HG02642 (cell line): Measurements from ENCODE around the gene CLCN3.
"Not testable (repeated sequence)": the region's sequence is repeated elsewhere in the genome, so short reads cannot be mapped to it uniquely, and the experiment has no call there.

ENCODE experiments used
- ATAC-seq: cut with Tn5 transposase; IDR thresholded peaks from one replicate; pipeline ENCODE4 v1.9.1; 2021; ENCODE audit warnings: mild to moderate bottlenecking; ENCODE audit not compliant: unreplicated experiment, poor library complexity

The CLCN3 gene

DNA sequence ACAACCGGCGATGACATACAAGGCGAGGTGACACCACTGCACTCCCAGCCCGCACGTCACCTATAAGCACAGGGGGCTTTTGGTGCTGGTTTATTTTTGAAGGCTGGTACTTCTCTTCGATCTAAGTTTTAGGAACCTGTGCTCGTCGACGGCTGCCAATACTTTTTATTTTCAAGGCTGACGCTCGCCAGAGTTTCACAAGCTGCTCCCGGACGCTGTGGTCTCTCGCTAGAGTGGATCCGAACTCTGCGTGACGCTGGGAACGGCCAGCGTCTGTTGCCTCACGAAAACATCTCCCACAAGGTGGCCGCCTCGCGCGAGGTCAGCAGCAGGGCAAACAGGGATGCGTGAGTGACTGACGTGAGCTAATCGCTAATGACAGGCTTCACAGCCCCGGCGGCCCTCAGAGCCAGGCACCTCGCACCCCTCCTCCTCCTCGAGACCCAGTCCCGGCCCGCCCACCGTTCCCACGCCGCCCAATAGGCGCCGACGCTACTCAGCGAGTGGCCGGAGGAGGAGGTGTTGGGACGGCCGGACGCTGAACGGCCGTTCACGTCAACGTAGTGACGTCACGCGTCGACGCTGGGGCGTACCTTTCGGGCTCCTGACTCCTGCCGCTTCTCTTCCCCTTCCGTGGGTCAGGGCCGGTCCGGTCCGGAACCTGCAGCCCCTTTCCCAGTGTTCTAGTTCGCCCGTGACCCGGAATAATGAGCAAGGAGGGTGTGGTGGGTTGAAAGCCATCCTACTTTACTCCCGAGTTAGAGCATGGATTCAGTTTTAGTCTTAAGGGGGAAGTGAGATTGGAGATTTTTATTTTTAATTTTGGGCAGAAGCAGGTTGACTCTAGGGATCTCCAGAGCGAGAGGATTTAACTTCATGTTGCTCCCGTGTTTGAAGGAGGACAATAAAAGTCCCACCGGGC lies at the start of gene CLCN3:
CLCN3 (plus strand) TSS at position 621 of the 922 bp plus-strand sequence. CDS start 15,351 bp downstream, outside the sequence.
- peak; percentile 98 for ATAC-seq

DNA sequence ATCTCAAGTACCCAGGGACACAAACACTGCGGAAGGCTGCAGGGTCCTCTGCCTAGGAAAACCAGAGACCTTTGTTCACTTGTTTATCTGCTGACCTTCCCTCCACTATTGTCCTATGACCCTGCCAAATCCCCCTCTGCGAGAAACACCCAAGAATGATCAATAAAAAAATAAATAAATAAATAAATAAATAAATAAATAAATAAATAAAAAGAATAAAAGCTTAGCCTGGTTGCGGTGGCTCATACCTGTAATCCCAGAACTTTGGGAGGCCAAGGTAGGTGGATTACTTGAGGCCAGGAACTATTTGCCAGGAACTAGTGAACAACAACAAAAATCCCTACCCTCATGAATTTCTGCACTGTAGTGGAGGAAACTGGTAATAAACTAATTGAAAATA lies 49.4 kb upstream of the CLCN3 start:
- ATAC-seq: not testable (repeated sequence)

DNA sequence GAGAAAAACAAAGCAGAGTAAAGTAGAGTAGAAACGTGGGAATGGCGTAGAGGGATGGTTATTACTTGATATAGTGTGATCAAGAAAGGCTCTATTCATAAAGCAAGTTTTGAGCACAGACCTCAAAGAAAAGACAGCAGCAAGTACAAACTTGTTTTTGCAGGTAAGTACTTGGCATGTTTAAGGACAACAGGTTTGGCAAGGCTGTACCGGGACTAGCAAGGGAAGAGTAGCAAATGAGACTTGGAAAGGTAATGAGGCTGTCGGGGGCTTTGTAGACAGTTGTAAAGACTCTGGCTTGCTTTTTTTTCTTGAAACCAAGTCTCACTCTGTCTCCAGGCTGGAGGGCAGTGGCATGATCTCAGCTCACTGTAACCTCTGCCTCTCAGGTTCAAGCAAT lies 48.9 kb upstream of the CLCN3 start:
- no peak for ATAC-seq

DNA sequence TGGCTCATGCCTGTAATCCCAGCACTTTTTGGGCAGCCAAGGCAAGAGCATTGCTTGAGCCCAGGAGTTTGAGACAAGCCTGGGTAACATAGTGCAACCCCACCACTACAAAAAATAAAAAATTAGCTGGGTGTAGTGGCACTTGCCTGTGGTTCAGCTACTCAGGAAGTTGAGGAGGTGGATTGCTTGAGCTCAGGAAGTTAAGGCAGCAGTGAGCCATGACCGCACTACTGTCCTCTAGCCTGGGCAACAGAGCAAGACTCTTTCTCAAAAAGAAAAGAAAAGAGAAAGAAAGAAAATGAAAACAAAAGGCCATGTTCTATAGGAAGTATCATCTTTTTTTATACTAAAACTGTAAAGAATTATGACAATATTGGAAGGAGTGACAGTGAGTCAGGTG lies 46.5 kb upstream of the CLCN3 start:
- ATAC-seq: no peak

DNA sequence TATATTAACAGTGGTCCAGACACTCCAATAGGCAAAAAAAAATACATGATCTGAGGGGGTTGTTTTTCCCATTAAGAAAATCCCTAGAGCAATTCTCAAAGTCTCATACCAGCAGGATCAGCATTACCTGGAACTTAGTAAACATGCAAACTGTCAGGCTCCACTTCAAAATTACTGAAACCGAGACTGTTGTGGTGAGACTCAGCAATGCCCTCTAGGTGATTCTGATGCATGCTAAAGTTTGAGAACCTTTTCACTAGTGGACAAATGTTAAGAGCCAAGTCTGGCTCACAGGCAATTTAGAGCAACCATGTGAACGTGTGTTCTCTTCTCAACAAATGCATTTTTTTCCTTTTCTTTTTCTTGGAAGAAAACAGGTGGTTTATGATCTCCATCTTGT lies 38.2 kb upstream of the CLCN3 start:
- ATAC-seq: peak; percentile 86

DNA sequence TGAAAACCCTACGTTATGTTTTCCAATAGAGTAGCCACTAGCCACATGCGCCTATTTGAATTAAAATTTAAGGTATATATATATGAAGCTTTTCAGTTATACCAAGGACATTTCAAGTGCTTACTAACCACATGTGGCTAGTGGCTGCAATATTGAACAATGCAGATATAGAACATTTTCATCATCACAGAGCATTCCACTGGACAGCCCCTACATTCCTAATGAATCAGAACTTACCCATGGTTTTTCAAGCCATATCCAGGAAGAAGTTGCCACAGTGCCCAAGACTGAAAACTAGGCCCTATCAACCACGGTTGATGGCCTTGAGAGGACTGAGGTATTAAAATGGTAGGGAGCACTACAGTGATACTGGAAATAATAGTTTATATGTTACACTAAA lies 37.7 kb upstream of the CLCN3 start:
- peak; percentile 12 for ATAC-seq

DNA sequence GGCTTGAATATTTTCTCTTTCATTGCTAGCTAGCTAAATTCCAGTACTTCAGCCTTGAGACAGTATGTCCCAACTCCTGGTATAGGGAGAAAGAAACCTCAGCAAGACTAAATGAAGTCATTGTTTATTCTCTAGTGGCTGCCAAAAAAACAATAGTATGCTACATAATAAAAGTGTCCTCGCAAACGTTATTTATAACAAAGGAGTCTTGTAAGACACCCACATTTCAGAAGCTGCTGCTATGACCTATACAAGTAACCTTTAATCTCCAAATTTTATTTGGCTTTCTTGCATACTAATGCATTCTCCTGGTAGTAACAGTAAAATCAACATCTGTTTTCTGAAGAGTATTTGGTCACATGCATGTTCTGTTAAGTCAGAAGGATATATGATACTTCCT lies 36.8 kb upstream of the CLCN3 start:
- ATAC-seq: no peak

DNA sequence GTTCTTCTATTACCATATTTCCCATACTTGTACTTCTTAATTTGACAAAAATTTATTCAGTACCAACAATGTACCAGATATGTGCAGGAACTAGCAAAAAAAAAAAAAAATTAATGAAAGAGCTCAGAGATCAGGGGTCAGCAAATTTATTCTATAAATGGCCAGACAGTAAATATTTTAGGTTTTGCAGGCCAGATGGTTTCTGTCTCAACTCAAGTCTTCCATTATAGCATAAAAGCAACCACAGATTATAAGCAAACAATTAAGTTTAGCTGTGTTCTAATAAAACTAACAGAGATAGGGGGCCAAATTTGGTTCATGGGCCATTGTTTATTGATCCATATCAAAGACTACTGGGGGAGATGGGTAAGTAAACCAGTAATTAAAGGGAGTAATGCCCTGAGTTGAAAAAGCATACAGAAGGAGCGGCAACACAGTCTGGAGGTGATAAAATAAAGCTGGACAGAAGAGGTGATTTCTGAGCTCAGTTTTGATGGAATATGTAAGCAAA lies 27.3 kb upstream of the CLCN3 start:
- no peak for ATAC-seq

DNA sequence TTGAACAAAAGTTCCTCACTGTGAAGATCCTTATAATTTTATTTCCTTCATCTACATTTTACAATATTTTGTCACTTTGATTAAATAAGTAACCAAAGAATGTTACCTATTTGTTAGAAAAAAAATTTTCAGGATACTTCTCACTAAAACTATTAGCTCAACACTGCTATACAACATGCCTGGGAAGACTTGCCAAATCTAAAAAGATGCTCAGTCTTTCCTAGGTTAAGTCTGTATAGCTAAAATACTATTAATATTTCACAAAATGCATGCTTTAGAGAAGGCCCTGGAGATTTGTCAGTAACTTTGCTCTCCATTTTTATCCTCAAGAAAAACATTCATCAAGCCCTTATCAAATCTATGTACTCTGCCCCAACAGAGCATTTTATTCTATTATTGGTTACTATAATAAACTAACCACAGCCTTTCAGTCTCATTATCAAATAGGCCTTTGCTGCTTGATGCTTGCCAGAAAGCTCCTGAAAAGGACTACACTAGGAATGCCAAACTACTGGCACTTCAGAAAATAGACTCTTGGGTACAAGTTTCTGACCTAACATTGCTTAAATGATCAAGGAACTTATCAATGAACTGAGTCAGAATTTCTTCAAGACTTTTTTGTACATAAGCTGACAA lies 25.7 kb upstream of the CLCN3 start:
- no peak for ATAC-seq

DNA sequence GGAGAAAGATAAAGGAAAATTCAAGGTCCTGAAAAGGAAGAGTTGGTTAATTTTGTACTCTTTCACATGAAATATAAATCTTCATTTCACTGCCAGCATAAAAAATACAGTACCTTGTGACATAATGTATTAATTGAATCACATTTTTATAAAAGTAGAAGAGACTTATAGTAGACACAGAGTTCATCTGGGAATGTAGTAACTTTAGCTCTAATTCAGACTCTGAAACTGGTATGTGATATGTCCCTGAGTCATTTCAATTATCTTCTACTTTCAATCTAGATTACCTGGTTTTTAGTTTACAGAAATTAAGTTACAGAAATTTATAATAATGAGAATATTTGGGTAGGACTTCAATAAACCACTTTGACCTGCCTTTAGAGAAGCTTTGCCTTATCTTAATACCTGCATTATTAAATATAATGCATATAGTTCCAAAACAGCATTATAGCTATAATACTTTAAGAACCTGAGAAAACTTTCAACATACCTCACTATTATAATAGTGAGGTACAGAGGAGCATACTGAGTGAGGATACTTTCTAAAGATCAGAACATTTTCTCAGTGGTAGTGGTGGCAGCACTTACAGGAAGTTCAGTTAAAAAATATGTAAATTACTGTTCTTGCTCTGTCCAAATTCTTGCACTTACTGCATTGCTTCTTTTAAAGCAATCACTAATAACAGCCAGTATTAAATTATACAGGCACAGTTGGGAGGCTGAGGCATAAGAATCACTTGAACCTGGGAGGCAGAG lies 19.2 kb upstream of the CLCN3 start:
- ATAC-seq: no peak

DNA sequence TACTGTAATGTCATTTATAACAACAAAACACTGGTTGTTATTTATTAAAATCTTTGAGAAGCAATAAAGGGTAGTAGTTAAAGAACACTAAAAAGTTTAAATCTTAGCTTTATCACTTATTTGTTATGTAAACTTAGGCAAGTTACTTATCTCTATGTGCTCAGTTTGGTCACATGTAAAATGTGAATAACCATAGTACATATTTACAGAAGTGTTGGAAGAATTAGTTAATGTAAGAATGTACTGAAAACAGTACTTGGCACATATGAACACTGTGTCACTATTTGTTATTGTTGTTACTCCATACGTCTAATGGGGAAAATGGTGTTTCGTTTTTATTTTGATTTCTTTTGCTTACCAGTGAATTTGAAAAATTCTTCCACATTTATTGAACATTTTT lies 17.1 kb upstream of the CLCN3 start:
- no peak for ATAC-seq

DNA sequence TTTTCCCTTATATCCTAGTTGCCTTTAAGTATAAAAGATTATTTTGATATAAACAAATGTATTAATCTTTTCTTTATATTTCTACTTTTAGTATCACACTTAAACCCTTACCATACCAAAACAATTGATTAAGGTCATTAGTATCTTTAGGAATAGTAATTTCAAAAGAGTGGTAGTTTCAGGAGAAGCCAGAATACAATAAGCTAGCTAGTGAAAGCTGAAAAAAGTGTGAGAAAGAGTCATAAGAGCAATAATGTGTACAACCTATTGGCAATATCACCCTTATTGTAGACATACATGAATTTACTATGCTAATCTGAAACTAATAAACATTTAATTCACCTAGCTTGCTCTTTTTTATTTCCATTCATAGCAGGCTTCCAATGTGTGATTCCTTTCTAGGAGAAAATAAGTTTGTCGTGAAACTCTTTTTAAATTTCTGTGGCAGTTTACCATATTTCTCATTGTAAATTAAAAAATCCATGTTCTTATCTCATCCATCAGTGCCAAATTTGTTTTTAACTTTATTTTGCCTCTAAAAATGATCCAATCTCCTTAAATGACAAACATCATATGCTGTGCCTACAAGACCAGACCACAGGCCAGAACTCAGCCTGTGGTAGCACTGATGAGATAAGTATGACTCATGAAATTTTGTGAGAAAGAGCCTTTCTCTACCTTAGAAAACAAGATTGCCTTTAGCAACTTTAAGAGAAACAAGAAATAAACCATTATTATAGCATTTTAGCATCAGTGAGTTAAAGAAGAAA lies 16.1 kb upstream of the CLCN3 start:
- peak; percentile 75 for ATAC-seq

DNA sequence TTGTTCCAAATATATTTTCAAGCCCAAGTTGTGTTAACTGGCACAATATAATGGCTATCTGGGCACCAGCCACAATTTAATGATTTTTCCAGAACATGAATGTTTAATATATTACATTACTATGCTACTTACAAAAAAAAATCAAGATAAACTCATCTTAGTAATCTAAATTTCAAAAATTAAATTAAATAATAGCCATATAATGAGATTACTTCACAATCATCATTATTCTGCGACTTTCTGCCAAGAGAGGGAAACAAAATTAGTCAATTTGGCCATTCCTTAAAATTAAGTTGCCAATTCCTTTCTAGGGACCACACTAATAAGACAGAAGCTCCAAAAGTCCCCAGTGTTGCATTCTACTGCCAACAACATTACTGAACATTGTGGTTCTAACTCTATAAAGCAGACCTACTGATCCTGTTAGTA lies 15.5 kb upstream of the CLCN3 start:
- ATAC-seq: no peak

DNA sequence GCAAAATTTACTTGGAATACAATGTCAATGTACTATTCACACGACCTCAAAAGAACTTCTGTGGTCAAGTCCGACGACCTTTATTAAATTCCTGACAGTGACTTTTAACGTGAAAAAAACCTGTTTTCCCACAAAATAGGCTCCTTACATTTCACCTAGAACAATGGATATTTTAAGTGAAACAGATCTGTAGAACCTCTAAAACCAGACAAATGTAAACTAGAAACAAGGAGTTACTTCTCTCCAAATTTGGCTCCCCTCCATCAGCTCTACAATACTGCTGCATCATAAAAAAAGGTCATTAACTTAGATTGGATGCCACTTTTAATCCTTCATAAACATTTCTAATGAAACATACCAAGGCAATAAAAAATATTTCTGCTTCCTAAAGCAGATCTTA lies 9.2 kb upstream of the CLCN3 start:
- ATAC-seq: no peak

DNA sequence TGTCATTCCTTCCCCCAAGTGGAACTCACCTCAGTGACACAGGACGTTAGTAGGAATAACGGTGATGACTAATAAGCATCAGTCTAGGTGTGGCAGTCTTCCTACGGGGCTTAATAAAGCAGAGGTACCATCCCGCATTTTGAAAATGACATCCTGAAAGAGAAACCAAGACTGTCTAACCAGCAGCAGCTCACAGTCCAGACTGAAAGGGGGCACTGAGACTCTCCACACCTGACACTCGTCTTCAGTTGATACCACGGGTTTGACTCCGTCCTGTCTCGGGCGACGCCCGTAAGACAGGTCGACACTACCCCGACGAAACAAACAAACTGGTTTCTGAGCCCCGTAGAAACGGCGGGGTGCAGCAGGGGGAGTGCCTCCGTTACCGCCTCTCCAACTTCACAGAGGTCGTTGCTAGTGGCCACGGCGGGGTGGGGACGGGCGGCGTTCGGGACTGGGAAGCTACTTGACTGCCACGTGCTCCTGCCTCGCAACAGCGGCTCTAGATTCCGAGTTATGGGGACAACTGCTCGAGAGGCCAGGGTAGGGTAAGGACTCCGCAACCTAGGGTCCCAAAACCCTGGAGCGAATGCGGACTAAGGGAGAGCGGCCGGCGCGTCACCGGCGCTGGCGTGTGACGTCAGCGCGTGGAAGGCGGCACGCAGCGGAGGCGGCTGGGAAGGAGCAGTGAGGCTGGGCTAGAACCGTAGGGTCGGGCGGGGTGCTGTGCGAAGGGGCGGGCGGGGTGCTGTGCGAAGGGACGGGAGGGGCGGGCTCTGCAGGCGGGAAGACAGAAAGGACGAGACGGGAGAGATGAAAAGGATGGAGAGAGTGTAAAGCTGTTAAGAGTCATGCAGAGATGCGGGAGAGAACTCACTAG lies 8.1 kb upstream of the CLCN3 start, which contains the start of gene NEK1:
NEK1 (minus strand) TSS at position 593 of the 880 bp plus-strand sequence. CDS start 9,953 bp downstream, outside the sequence.
- ATAC-seq: peak; percentile 97

DNA sequence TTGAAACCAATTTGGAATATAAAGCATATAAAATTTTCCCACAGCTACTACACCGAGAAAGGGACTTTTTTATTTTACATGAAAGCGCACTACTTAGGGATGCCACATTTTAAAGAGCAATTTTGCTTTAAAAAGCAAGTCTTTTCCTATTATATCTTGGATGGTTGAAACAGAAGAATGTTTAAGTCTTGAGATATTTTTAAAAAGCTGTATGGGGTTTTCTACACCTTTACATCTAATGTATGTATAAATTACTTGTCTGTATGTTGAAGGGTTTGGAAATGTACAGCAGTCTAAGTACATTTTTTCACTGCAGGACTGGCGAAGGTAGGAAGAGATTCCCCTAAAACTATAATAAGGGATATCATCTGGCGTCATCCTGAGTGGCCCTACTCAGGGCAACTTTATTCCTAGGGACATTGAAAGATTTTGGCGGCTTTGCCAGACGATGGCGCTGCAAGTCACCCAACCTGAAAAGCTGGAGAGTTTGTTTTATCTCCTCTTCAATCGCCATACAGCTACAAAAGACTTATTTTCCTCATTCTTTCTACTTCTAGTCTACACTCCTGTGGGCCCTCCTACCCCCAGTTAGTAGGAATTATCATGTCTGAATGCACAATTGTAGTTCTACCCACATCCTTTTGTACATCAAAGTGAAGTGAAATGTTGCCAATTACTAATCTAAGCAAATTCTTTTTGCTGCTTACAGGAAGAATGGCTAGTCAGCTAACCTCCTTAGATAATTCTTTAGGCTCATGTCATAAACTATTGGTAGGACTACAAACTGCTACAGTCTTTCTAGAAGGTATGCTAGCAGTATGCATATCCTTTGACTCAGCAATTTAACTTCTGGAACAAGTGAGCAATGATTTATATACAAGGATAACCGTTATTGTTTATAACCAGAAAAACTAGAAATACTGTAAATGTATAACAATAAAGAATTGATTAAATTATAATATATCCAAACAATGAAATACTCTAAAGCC lies 7.2 kb upstream of the CLCN3 start:
- peak; percentile 36 for ATAC-seq

DNA sequence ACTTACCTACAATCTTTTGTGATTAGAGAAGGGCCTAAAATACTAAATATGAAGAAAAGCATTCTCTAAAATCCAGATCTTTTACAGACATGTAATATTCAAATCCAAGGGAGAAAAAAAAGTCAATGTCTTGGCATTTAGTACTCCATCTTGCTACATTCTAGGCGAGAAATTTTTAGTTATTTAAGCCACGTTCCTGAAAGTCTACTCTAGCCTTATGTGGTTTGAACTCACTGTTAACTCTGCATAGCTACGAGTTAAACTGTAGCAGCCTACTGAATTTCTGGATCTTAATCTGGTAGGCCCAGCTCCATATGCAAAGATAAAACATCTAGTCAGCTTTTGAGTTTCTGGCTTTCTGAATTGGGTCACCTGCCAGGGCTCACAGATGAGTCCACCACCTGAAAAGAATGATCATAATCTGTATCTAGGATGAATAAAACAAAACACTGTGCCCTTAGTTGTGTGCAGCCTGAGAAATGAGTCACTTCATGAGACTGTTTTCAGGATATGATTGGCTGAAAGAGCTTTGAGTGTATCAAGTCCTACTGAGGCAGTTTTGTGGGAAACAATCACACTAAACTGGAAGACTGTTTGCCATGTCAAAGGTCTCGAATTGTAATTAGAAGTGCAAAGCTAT lies 4.8 kb upstream of the CLCN3 start:
- ATAC-seq: no peak
